Measurements from ENCODE around the gene SIRPG. TPM values are rescaled to one million over a fixed set of nuclear protein-coding genes. Genes with fewer than 3 reads are reported as not detected.
"Not testable (repeated sequence)": the region's sequence is repeated elsewhere in the genome, so short reads cannot be mapped to it uniquely, and the experiment has no call there.

SIRPG gene
- polyA plus RNA-seq (ENCODE audit: insufficient read length in 3 of 3) = under 1 TPM in 1 of 3 donors, not detected in 2; 0.18 TPM

DNA sequence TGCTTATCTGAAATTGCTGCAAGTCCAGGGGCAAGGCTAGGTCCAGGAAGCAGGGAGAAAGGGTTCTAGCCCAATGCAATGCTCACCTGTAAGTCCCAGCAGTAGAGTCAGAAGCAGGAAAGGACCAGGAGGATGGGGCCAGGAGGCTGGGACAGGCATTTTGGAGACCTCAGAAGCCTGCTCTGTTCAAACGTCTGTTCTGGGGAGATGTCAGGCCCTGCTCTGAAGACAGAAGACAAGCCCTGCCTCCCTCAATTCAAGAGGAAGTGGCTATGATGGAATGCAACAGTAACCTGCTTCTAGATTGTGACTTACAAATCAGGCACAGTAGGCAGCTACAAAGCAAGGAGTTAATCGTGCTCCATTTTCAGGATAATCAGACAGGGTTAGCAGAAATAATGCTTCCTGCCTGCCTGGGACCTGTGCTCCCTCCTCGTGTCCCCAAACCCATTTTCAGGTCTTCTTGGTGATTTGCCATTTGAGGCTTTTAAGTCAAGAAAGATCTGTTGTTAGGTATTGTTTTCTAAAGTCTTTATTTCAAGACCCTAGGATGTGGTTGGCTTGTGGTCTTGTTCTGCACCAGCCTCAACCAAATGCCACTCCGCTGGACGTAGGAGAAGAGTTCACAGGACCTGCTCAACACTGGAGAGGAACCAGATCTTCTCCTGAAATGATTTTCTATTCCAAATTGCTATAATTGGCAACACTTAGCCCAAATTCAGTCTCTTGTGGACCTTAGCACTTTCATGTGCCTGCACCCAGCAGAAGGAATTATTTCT, at the start of gene SIRPG:
Gene SIRPG, minus strand, starts transcription at position 224 of the 779 bp plus-strand sequence. Its CDS starts 65 bp downstream, at position 159.
- DNase-seq (ENCODE audit: low read depth in 3 of 3, low spot score in 2 of 3) = no peak

DNA sequence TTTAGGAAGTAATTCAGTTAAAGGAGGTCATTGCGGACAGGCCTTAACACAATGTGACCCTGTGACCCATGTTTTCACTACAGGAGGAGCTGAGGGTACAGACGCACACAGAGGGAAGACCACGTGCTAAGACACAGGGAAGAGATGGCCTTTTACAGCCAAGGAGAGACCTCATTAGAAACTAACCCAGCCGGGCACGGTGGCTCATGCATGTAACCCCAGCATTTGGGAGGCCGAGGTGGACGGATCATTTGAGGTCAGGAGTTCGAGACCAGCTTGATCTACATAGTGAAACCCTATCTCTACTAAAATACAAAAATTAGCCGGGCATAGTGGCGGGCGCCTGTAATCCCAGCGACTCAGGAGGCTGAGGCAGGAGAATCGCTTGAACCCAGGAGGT, 49.3 kb upstream of the SIRPG start:
- DNase-seq (ENCODE audit: low read depth in 3 of 3, low spot score in 2 of 3) = not testable (repeated sequence)

DNA sequence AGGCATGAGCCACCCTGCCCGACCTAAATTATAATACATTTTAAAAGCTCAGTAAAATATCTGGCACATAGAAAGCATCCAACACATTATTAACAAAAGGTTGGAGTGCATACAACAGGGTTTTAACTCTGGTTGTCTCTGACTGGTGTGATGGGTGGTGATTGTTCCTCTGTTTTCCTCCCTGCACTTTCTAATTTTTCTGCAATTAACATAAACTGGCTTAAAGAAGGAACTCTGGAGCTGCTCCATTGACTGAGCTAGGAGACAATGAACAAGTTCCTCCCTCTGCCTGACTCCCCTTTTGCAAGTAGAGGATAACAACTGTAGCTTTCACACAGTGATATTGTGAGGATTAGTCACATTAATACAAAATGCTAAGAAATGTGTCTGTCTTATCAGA, 48.5 kb upstream of the SIRPG start:
- no peak for DNase-seq (ENCODE audit: low read depth in 3 of 3, low spot score in 2 of 3)

DNA sequence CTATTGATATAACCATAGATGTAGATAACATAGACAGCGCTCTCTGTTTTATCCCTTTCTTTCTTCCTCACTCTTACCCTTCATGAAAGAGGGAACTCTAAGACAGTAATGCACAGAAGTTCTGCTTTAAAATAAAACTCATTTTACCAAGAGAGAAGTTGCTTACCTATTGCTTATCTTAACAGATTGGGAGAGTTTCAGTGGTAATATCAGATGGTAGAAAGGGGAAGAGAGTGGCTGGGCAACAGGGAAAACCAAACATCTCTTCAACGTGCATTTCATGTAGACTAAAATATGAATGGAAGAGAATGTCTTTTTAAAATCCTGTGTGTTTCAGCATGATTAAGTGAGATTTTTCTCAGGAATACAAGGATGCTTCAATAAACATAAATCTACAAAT, 45.3 kb upstream of the SIRPG start:
- DNase-seq (ENCODE audit: low read depth in 3 of 3, low spot score in 2 of 3) = no peak

DNA sequence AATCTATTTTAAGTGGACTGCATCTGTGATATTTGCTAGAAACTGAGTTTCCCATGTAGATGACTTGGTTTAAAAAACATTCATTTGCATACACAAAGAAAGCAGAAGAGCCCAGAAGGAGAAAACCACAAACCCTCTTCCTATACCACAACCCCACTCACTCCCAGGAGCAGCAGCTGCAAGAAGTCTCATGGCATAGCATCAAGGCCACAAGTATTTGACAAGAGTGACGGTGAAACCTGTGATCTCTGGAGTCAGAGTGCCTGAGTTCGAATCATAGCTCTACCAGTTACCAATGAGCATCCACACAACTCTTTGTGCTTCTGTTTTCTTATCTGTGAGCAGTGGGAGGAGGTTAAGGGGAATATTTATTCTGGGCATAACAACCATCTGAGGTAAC, 44.7 kb upstream of the SIRPG start:
- no peak for DNase-seq (ENCODE audit: low read depth in 3 of 3, low spot score in 2 of 3)

DNA sequence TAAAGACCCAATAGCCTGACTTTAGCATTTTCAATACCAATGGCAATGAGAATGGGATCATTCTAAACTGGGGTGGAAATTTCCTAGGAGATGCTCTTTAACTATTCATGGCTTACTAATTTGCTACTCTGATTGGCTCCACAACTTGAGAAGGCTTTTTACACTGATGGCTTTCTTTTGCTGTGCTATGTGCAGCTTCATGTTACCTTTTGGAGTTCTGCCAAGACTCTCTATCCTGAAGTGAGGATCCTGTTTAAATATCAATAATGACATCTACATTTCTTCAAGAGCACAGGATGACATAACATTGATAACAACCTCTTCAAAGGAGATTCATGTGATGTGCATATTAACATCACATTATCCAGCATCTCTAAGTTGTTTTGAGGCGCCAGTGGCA, 43.4 kb upstream of the SIRPG start:
- no peak for DNase-seq (ENCODE audit: low read depth in 3 of 3, low spot score in 2 of 3)

DNA sequence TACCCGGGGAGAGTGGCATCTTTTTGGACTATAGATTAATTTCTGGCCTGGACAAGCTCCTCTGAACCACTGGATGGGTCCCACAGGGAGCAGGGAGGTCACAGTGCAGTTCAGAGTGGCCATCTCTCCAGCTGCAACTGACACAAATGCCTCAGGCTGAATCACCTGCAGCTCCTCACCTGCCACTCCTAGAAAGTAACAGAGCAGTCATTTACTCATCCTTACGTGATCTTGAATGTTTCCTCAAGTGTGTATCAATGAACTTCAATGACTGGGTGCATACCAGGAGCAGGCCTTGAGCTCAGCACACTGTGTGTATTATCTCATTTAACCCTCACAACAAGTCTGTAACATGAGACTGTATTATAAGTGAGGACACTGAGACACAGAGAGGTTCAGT, 40.0 kb upstream of the SIRPG start:
- no peak for DNase-seq (ENCODE audit: low read depth in 3 of 3, low spot score in 2 of 3)

DNA sequence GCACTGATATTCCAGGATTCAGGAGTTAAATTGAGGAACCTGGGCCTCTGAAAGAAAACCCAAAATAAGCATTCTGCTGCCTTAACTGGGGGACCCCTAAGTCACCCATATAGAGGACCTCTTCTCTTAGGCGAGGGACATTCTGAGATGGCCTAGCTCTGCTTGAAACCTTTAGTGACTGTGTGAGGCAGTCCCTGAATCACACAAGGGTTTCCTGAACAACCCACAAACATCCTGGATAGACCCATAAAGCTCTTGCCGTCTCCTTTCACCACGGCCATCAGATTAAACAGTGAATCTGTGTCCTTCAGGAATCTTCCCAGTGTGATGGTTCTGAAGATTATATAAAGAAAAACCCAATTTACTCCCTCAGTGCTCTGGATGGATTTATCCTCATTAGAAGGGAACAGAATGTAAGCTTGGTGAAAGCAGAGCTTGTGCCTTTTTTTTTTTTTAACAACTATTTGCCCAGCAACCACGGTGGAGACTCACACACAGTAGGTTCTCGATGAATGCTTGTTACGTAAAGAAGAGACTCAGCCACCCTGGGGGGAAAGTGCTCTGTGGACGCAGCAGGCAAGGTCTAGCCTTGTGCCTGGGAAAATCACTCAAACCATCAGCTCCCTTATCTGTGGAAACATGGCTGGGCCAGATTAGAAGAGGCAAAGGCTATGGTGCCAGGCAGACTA, 39.1 kb upstream of the SIRPG start:
- DNase-seq (ENCODE audit: low read depth in 3 of 3, low spot score in 2 of 3) = no peak

DNA sequence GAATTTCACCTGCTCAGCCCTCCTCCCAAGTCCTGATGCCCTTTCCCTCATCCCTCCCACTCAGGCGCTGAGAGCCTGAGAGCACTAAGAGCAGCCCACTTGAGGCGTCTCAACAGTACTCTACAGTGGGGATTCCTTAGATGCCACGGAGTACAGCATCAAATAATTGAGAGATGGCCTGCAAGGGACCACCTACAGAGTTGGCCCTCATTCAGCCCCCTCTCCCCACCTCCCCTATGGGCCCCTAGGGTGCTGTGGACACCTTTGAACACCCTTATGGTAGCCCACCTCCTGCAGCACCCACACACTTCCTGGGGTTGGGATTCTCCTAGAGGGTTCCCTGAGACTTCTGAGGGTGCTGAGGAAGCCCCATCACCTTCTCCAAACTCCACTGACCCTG, 37.1 kb upstream of the SIRPG start:
- no peak for DNase-seq (ENCODE audit: low read depth in 3 of 3, low spot score in 2 of 3)

DNA sequence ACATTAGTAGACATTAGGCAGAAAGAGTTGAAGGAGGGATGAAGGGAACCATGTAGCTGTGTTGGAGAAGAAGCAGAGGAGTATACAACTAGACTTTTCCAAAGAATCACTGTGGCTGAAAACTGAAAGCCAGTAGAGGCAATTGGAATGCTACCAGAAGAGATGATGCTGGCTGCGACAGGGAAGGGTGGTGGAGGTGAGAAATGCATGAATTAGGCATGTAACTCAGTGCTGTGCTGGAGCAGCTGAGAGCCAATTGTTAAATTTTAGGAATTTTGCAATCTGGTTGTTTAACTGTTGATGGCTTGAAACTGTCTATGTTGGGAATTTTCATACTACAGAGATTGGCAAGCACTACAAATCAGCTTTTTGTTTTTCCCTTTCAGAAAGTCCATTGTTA, 35.8 kb upstream of the SIRPG start:
- no peak for DNase-seq (ENCODE audit: low read depth in 3 of 3, low spot score in 2 of 3)

DNA sequence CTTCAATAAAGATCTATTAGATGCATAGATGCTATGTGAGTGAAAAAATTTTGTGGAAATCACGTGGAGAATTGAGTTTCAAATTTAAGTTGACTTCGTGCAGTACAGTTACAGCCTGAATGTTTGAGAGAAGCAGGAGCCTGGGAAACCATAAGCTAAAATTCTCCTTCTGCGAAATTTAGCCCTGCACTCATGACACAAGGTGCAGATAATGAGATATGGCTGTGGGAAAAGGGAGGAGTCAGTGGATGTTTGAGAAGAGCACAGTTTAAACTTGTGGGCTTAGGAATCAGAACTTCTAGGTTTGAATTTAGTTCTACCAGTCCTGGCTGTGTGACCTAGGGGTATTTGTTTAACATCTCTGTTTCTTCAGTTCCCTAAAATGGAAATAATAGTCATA, 32.1 kb upstream of the SIRPG start:
- DNase-seq (ENCODE audit: low read depth in 3 of 3, low spot score in 2 of 3) = no peak

DNA sequence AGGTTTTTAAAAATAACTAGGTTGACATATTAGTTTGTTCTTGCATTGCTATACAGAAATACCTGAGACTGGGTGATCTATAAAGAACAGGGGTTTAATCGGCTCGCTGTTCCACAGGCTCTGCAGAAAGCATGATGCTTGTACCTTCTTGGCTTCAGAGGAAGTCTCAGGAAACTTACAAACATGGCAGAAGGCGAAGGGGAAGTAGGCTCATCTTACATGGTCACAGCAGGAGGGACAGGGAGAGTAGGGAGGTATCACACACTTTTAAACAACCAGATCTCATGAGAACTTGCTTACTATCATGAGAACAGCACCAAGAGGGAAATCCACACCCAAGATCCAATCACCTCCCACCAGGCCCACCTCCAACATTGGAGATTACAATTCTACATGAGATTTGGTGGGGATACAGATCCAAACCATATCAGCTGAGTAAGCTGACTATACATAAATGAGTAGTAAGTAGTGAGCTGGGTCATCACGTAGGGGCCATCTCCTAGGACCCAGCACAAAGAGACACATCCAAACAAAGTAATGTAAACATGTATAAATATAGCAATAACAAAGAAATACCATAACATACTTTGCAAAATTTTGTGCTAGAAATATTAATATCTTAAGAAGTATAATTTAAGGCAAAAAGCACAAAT, 31.4 kb upstream of the SIRPG start:
- DNase-seq (ENCODE audit: low read depth in 3 of 3, low spot score in 2 of 3) = no peak

DNA sequence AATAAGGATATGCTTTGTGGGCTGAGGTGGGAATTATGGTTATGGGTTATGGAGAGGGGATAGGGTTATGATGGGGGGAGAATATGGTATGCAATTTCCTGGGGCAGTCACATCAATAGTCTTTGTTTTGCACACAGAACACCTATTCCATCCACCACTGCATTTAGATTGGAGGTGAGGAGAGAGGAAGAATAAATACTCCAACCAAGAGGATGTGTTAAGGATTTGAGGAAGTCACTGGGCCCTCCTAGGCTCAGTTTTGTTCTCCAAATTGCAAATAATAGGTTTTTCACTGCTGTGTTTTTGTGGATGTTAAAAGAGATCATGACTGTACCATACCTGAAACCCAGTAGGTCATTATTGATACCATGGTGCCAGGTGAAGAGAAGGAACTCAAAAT, 29.5 kb upstream of the SIRPG start:
- DNase-seq (ENCODE audit: low read depth in 3 of 3, low spot score in 2 of 3) = no peak

DNA sequence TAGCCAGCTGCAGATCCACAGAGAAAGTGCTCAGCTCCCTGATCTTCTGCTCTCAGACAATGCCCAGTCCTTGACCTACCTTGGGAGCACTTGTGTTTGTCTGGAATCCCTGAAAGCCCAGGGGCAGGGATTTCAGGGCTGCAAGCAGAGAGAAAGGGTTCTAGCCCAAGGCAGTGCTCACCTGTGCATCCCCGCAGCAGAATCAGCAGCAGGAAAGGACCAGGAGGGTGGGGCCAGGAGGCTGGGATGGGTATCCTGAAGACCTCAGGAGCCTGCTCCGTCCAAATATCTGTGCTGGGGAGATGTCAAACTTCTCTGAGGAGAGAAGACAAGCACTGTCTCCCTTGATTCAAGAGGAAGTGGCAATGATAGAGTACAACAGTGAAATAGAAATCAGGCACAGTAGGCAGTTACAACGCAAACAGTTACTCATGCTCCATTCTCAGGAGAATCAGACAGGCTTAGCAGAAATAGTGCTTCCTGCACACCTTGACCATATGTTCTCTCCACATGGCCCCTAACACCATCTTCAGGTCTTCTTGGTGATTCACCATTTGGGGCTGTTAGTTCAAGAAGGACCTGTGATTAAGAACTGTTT, 28.7 kb upstream of the SIRPG start:
- DNase-seq (ENCODE audit: low read depth in 3 of 3, low spot score in 2 of 3) = no peak

DNA sequence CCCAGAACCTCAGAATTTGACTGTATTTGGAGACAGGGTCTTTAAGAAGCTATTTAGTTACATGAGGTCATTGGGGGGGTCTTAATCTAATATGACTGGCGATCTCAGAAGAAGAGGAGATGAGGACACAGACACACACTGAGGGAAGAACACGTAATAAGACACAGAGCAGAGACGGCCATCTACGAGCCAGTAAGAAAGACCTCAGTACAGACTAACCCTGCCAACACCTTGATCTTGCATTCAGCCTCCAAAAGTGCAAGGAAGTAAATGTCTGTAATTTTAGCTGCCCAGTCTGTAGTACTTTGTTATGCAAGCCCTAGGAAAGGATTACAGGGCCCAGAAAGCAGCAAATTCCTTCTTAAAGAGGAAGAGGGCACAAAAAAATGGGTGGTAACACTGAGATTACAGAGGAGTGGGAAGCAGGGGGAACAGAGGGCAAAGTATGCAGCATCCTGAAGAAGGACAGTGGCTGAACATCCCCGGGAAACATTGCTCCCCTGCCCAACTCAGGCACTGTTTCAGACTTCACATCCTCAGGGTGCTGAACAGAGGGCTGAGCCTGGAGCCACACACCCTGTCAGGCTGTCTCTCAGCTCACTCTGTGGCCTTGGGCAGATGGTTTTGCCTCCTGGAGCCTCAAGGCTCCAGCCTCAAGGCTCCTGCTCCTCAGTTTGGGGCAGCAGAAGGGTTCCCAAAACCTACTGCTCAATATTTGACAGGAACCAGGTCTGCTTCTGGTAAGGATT, 27.9 kb upstream of the SIRPG start:
- no peak for DNase-seq (ENCODE audit: low read depth in 3 of 3, low spot score in 2 of 3)

DNA sequence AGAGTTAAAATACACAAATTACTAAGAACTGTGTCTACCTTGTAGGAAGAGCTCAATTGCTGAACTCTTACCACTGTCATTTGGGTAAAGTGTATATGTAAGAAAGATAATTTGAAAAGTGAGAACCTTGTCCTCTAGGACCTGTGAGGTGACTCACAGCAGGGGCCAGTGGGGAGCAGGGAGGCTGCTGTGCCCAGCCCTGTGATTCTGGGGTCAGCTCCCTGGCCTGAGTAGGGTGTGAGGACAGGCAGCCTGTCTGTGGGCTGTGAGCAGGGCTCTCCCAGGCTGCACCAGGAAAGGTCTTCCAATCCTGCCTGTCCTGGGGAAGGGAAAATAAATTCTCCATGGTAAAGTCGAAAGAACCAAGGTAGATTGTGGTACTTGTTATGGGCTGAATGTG, 27.3 kb upstream of the SIRPG start:
- DNase-seq (ENCODE audit: low read depth in 3 of 3, low spot score in 2 of 3) = no peak

DNA sequence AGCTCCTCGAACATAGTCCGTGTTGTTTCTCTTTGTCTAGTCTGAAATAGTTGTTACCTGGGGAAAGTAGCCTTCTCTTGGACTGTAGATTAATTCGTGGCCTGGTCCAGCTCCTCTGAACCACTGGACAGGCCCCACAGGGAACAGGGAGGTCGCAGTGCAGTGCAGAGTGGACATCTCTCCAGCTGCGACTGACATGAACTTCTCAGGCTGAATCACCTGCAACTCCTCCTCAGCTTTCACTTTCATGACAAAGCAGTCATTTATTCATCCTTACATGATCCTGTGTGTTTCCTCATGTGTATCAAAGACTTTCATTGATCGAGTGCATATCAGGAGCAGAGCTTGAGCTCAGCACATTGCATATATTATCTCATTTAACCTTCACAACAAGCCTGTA, 19.1 kb upstream of the SIRPG start:
- no peak for DNase-seq (ENCODE audit: low read depth in 3 of 3, low spot score in 2 of 3)

DNA sequence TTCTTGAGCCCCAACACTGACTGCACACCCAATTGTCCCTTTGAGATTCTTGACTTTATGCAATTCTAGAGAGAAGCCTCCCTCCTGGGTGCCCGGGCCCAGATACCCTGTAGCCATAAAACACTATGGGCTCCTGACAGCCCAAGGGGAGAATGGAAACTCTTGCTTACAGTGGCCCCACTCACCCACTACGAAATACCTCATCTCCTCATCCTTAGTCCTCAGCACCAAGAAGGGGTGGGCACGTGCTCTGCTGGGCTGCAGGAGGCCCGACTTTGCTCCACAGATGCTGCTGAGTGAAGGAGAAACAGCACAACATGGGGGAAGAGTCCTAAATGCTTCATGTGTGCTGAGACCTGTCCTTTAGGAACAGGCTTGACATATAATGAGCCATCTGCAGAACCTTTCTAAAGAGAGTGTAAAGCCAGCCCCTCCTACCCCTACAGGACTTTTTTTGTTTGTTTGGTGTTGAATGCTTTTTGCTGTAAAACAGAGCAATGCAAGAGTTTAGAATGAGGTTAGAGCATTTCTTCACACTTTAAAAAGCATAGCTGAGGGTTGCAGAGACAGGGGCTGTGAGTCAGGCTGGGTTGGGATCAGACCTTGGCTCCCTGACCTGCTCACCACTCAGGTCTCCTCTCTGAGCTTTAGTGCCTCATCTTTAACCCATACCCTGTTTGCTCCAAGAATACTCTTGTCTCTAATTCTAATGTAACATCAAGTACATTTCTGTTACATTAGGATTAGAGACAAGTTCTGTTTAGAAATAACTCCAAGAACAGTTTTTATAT, 17.6 kb upstream of the SIRPG start:
- DNase-seq (ENCODE audit: low read depth in 3 of 3, low spot score in 2 of 3) = no peak

DNA sequence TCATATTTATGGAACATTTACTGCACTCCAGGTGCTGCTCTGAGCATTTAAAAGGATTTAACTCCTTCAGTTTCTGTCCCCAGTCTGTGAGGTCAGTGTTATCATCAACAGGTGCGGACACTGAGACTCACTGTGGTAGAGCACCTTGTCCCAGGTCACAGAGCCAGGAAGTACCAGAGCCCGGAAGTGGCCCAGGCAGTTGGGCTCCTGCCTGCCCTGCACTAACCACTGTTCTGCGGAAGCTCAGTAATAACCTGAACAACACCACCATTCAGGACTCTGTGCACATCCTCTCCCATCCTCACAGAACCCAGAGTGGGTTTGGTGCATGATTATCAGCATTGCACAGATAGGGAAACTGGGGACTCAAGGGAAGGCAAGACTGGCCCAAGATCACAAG, 16.8 kb upstream of the SIRPG start:
- no peak for DNase-seq (ENCODE audit: low read depth in 3 of 3, low spot score in 2 of 3)

DNA sequence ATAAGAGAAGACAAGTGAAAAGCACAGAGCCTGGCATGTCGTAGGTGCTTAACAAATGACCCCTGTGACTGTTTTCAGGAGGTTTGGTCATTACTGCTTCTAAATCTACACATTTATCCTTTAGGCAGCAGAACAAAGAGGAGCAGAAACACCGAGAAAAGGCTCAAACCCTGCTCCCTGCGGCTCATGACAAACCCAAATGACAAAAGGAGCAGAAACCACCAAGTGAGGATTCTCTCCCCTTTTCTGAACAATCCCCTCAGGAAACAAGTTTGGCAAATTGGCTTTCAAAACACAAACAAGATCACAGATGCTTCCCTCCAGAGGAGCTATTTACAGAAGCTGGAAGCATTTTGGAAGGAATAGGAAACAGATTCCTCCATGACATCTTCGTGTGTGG, 15.8 kb upstream of the SIRPG start:
- no peak for DNase-seq (ENCODE audit: low read depth in 3 of 3, low spot score in 2 of 3)
